Transverse colon (tissue), 1 donor: Measurements from ENCODE around the gene STK24.

Source experiments
- EP300 ChIP-seq: sonication (generic); formaldehyde crosslinking; IDR thresholded peaks from one replicate; pipeline ENCODE4 v1.6.1; 2017; ENCODE audit warnings: antibody characterized with exemption, low read depth
- POLR2A ChIP-seq: fragments of 450-650 bp; IDR thresholded peaks from one replicate; pipeline ENCODE4 v1.6.1; 2016; ENCODE audit warnings: antibody characterized with exemption, mild to moderate bottlenecking, moderate library complexity

DNA sequence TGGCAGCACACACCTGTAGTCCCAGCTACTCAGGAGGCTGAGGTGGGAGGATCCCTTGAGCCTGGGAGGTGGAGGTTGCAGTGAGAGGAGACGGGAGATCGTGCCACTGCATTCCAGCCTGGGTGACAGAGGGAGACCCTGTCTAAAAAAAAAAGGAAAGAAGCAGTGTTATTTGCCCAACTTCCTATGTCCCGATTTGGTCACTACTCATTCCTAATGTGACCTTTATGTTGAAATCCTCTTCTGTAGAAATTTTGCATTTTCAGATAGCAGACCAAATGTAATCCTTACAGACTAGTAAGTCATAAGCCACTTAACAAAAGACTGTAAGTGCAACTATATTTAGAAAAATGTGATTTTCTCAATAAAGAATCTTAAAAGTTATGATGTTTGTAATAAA lies 18.2 kb upstream of the STK24 start:
- TF ChIP-seq EP300 (no peak), POLR2A (no peak)
